BLaER1 treated with 17β-estradiol and CSF1 and Interleukin-3, amounts not matched to agents 10 nM and 100 nM (cell line): ENCODE results near the gene ERLEC1.

ENCODE experiments used
- H3K27ac ChIP-seq, 11 experiments: shearing (Covaris generic); formaldehyde crosslinking; 2 replicates each; pipeline ENCODE4 v1.8.1; 2022
- H3K27me3 ChIP-seq, 11 experiments: shearing (Covaris generic); formaldehyde crosslinking; 2 replicates each; pipeline ENCODE4 v1.8.1; 2022
- H3K36me3 ChIP-seq, 11 experiments: shearing (Covaris generic); formaldehyde crosslinking; 2 replicates each; pipeline ENCODE4 v1.8.1; 2022
- H3K4me1 ChIP-seq, 10 experiments: shearing (Covaris generic); formaldehyde crosslinking; 2 replicates each; pipeline ENCODE4 v1.8.1; 2022
- H3K4me2 ChIP-seq, 11 experiments: shearing (Covaris generic); formaldehyde crosslinking; 2 replicates each; pipeline ENCODE4 v1.8.1; 2022
- H3K4me3 ChIP-seq, 10 experiments: shearing (Covaris generic); formaldehyde crosslinking; 2 replicates each; pipeline ENCODE4 v1.8.1; 2022
- H3K9ac ChIP-seq, 11 experiments: shearing (Covaris generic); formaldehyde crosslinking; 2 replicates each; pipeline ENCODE4 v1.8.1; 2022
- H3K9me3 ChIP-seq, 11 experiments: shearing (Covaris generic); formaldehyde crosslinking; replicated peaks in 1 of 11; 2 replicates each; pipeline ENCODE4 v1.8.1; 2022
- H4K20me1 ChIP-seq, 11 experiments: shearing (Covaris generic); formaldehyde crosslinking; 2 replicates each; pipeline ENCODE4 v1.8.1; 2022
- Cebpa-rat ChIP-seq, 11 experiments: shearing (Covaris generic); IDR thresholded peaks; 2 replicates each; pipeline ENCODE4 v1.8.1; 2022

The ERLEC1 gene

GRCh38 chr2:53854678-53855077 lies 67.8 kb downstream of the ERLEC1 start:
- H3K9ac ChIP-seq = no peak overlapping the region
- no peaks in the 10 kb centered on the region for H3K9me3 ChIP-seq
- H3K4me1 ChIP-seq = no peaks in the 10 kb centered on the region
- no peak overlapping the region for H3K4me3 ChIP-seq
- no peak for TF ChIP-seq Cebpa-rat (IDR thresholded peaks at IDR 0.05)
- peaks cover 0 to 28% (median 4%) of the 10 kb centered on the region in 11 experiments; a peak in 6 of 22 replicates for H4K20me1 ChIP-seq
- no peak overlapping the region for H3K4me2 ChIP-seq
- no peaks in the 10 kb centered on the region for H3K27me3 ChIP-seq
- H3K27ac ChIP-seq = no peak overlapping the region
- H3K36me3 ChIP-seq = peaks cover 32 to 68% (median 48%) of the 10 kb centered on the region in 11 experiments

DNA sequence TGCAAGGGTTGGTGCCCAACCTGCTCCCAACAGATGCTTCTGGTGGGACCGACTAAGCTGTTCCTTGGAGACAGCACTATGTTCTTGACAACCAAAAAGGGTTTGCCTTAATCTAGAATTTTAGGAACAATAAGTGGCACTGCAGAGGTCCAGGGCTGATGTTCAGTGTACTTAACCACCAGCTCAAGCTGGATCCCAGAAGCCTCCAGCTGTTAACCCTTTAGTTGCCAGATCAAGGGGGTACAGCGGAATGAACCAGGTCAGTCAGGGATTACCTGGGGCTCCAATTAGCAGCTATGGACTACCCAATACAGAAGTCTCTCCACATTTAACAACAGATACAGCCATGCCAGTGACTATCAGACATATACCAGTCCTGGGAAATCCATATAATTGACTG lies 69.4 kb downstream of the ERLEC1 start:
- no peak for TF ChIP-seq Cebpa-rat (IDR thresholded peaks at IDR 0.05)
- no peaks in the 10 kb centered on the region for H3K27me3 ChIP-seq

DNA sequence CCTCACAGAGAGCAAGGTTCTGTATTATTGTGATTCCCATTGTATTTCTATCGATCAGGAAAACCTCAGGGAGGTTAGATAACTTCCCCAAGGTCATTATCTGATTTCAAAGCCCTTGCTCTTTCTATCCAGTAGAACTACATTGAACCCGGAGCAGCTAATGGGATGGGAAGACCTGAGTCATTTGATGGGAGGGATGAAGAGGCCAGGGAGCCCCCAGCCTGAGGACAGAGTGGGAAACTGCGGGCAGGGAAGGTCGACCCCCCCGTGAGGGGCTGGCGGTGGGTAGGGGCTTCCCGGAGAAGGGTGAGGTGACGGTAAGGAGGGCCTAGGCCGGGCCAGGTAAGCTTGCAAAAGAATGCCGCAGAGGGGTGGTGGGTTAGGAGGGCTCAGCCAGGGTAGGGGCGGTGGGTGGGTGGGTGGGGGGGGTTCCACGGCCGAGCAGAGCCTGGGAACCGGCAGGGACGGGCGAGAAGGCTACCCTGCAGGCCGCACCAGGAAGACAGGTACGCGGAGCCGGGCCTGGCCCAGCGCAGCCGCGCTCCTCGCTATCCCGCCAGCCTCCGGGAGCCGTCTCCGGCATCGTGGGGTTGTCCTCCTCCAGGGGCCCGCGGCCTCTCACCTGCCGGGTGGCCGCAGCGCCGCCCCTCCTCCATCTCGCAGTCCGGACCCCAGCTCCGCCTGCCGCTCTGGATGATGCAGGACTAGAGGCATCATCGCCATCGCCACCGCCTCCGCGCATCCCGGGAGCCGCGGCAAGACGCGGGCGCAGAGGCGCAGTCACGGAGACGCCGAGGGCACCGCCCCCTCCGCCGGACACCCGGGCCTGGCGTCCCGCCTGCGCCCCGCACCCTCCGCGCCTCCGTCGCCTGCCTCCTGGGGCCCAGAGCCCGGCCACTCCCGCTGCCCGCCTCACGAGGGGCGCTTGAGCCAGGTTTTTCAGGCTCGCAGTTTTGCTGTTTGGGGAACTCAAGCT lies 72.7 kb downstream of the ERLEC1 start, which contains the start of gene GPR75:
Gene GPR75 (minus strand): TSS at position 762 of the 976 bp plus-strand sequence. CDS start 5,211 bp downstream, outside the sequence.
- Histone ChIP-seq H3K4me1 (no peaks in the 10 kb centered on the region), H3K4me2 (no peak within 1 kb of the TSS), H4K20me1 (peaks cover 0 to 15% (median 0%) of the 10 kb centered on the region in 11 experiments; a peak in 4 of 22 replicates), H3K27ac (no peak within 1 kb of the TSS), H3K9me3 (0 out of 22 replicates have a peak, but pooled peaks cover 0 to 3% (median 0%) of the 10 kb centered on the region in 11 experiments), H3K9ac (no peak within 1 kb of the TSS), H3K4me3 (no peak within 1 kb of the TSS), H3K27me3 (no peaks in the 10 kb centered on the region), H3K36me3 (peaks cover 46 to 87% (median 65%) of the 10 kb centered on the region in 11 experiments)
- no peak for TF ChIP-seq Cebpa-rat (IDR thresholded peaks at IDR 0.05)

More for the DNA sequence above, 69.4 kb downstream of the ERLEC1 start:
- peaks cover 43 to 75% (median 55%) of the 10 kb centered on the region in 11 experiments for H3K36me3 ChIP-seq
- H3K4me2 ChIP-seq = no peak overlapping the region
- no peak overlapping the region for H3K9ac ChIP-seq
- no peak overlapping the region for H3K27ac ChIP-seq
- H4K20me1 ChIP-seq = peaks cover 0 to 28% (median 4%) of the 10 kb centered on the region in 11 experiments; a peak in 6 of 22 replicates
- H3K9me3 ChIP-seq = 0 out of 22 replicates have a peak, but pooled peaks cover 0 to 3% (median 0%) of the 10 kb centered on the region in 11 experiments
- H3K4me1 ChIP-seq = no peaks in the 10 kb centered on the region
- no peak overlapping the region for H3K4me3 ChIP-seq

DNA sequence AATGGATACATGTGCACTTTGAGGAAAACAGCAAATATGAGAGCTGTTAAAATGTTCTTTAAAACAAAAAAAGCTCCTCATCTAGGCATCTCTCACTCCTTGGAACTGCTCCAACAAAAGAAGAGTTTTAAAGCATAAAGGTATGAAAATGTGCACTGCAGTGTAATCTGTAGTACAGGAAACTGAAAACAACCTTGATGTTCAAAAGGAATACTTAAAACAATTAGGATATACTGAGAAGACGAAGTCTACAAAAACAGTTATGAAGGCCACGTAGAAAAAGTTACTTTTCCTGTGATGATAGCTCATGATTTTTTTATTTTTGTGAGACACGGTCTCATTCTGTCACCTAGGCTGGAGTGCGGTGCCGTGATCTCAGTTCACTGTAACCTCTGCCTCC lies 75.0 kb downstream of the ERLEC1 start:
- peaks cover 0 to 7% (median 0%) of the 10 kb centered on the region in 11 experiments; a peak in 1 of 22 replicates for H4K20me1 ChIP-seq
- H3K4me1 ChIP-seq = no peaks in the 10 kb centered on the region
- peaks cover 52 to 92% (median 72%) of the 10 kb centered on the region in 11 experiments for H3K36me3 ChIP-seq
- no peak overlapping the region for H3K27ac ChIP-seq
- H3K4me2 ChIP-seq = no peak overlapping the region
- TF ChIP-seq Cebpa-rat (IDR thresholded peaks at IDR 0.05) = no peak
- no peak overlapping the region for H3K4me3 ChIP-seq
- no peak overlapping the region for H3K9ac ChIP-seq
- no peaks in the 10 kb centered on the region for H3K27me3 ChIP-seq
- H3K9me3 ChIP-seq = 0 out of 22 replicates have a peak, but pooled peaks cover 0 to 3% (median 0%) of the 10 kb centered on the region in 11 experiments

DNA sequence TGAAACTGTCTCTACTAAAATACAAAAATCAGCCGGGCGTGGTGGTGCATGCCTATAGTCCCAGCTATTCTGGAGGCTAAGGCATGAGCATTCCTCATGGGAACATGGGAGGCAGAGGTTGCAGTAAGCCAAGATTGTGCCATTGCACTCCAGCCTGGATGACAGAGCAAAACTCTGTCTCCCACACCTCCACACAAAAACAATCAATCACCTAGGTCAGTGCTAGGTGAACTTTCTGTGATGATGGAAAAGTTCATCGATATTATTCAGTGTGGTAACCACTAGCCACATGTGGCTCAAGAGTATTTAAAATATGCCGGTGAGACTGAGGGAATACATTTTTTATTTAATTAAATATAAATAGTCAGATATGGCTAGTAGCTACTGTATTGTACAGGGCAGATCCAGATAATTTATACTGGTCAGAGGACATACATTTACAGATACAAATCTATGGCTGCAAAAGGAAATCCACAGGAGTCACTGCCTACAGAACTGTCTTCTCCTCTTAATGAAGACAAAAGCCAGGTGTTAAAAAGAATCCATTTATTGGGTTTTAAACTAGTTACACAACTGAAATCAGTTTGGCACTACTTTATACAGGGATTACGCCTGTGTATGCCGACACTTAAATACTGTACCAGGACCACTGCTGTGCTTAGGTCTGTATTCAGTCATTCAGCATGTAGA lies 76.8 kb downstream of the ERLEC1 start:
- no peak overlapping the region for H3K4me2 ChIP-seq
- no peak overlapping the region for H3K27ac ChIP-seq
- H3K4me1 ChIP-seq = no peaks in the 10 kb centered on the region
- no peaks in the 10 kb centered on the region for H3K27me3 ChIP-seq
- no peak overlapping the region for H3K9ac ChIP-seq
- TF ChIP-seq Cebpa-rat (IDR thresholded peaks at IDR 0.05) = no peak
- peaks cover 66 to 95% (median 83%) of the 10 kb centered on the region in 11 experiments for H3K36me3 ChIP-seq
- 0 out of 22 replicates have a peak, but pooled peaks cover 0 to 3% (median 0%) of the 10 kb centered on the region in 11 experiments for H3K9me3 ChIP-seq
- H3K4me3 ChIP-seq = no peak overlapping the region
- H4K20me1 ChIP-seq = peaks cover 0 to 7% (median 0%) of the 10 kb centered on the region in 11 experiments; a peak in 1 of 22 replicates

DNA sequence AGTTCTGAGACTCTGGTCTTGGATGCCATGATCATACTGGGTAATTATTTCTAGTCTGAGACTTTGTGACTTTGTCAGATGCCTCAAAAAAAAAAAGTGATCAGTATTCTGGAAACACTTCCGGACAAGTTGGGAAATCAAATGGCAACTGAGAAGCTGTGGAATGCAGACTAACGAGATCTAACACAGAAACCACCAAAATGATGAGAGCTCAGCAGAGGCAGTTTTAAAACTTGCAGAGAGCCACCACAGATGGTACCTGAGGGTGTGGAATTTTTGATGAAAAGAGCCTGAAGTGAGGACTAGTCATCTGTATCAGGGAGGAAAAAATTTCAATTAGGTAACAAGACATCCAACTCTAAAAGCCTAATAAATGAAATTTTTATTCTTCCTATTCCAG lies 78.4 kb downstream of the ERLEC1 start:
- Histone ChIP-seq H3K27ac (no peak overlapping the region), H3K4me2 (no peak overlapping the region), H3K4me3 (no peak overlapping the region), H3K9ac (no peak overlapping the region), H3K4me1 (no peaks in the 10 kb centered on the region), H3K27me3 (no peaks in the 10 kb centered on the region), H3K36me3 (peaks cover 75 to 97% (median 87%) of the 10 kb centered on the region in 11 experiments), H3K9me3 (no peaks in the 10 kb centered on the region), H4K20me1 (peaks cover 0 to 10% (median 0%) of the 10 kb centered on the region in 11 experiments; a peak in 2 of 22 replicates)
- TF ChIP-seq Cebpa-rat (IDR thresholded peaks at IDR 0.05) = no peak

DNA sequence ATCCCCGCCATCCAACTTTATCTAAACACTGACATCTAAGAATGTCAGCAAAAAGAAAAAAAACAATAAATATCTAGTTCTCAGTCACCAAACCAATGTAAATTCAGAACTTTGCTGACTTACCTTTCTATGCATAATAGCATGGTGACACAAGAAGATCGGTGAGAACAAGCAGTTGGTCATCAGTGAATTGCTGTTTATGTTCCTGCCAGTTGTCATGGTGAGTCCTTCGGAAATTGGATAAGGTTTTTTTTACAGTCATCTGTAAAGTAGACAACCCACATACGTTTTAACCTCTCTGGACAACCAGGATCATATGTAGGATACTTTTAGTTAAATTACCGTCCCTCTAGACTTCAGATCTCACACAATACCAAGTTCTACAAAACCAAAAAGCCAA lies 79.1 kb downstream of the ERLEC1 start:
- H3K4me1 ChIP-seq = no peaks in the 10 kb centered on the region
- H3K9ac ChIP-seq = no peak overlapping the region
- no peak for TF ChIP-seq Cebpa-rat (IDR thresholded peaks at IDR 0.05)
- H3K4me2 ChIP-seq = no peak overlapping the region
- H3K4me3 ChIP-seq = no peak overlapping the region
- no peaks in the 10 kb centered on the region for H3K27me3 ChIP-seq
- peaks cover 0 to 10% (median 0%) of the 10 kb centered on the region in 11 experiments; a peak in 2 of 22 replicates for H4K20me1 ChIP-seq
- no peaks in the 10 kb centered on the region for H3K9me3 ChIP-seq
- no peak overlapping the region for H3K27ac ChIP-seq
- H3K36me3 ChIP-seq = peaks cover 76 to 97% (median 87%) of the 10 kb centered on the region in 11 experiments

- H3K9me3 ChIP-seq = no peaks in the 10 kb centered on the region
- peaks cover 0 to 10% (median 0%) of the 10 kb centered on the region in 11 experiments; a peak in 2 of 22 replicates for H4K20me1 ChIP-seq
- no peak overlapping the region for H3K4me2 ChIP-seq
- no peak for TF ChIP-seq Cebpa-rat (IDR thresholded peaks at IDR 0.05)
- no peaks in the 10 kb centered on the region for H3K4me1 ChIP-seq
- H3K27me3 ChIP-seq = no peaks in the 10 kb centered on the region
- no peak overlapping the region for H3K27ac ChIP-seq
- peaks cover 79 to 97% (median 91%) of the 10 kb centered on the region in 11 experiments for H3K36me3 ChIP-seq
- H3K4me3 ChIP-seq = no peak overlapping the region
- H3K9ac ChIP-seq = no peak overlapping the region
These were observed 80.3 kb downstream of the ERLEC1 start for GRCh38 chr2:53867169-53867568.

DNA sequence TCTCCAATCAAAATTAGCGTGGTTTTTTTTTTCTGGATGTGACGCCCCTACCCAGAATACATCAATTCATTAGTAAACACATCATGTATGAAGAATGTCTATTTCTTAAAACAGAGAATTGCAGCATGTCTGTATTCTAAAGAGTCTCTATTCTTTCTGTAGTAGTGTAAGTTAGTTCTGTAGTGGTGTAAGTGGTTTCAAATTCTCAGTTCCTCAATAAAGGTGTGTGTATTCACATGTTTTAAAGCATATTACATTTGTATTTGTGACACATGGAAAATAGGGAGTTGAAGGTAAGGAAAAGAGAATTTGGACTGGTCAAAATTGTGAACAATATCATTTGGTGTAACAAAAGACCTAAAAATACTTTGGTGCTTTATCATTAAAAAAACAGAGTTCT lies 80.9 kb downstream of the ERLEC1 start:
- no peak for TF ChIP-seq Cebpa-rat (IDR thresholded peaks at IDR 0.05)
- H3K27me3 ChIP-seq = no peaks in the 10 kb centered on the region
- no peaks in the 10 kb centered on the region for H3K4me1 ChIP-seq
- peaks cover 84 to 97% (median 94%) of the 10 kb centered on the region in 11 experiments for H3K36me3 ChIP-seq
- no peaks in the 10 kb centered on the region for H3K9me3 ChIP-seq
- H3K4me2 ChIP-seq = no peak overlapping the region
- H3K27ac ChIP-seq = no peak overlapping the region
- peaks cover 0 to 10% (median 0%) of the 10 kb centered on the region in 11 experiments; a peak in 2 of 22 replicates for H4K20me1 ChIP-seq
- H3K9ac ChIP-seq = no peak overlapping the region
- no peak overlapping the region for H3K4me3 ChIP-seq
